Smooth muscle cell (in vitro differentiated cells): ENCODE results near the gene UTS2B. TPM values are rescaled to one million over a fixed set of nuclear protein-coding genes. Genes with fewer than 3 reads are reported as not detected.

Experiments used
- DNase-seq: peaks from one replicate; lab custom pipeline; 2025; ENCODE audit not compliant: unreplicated experiment; lab: John Stamatoyannopoulos, UW
- H2AFZ ChIP-seq: fragments of 200-600 bp; sonication (generic); 2 replicates; pipeline ENCODE4 v1.6.0; 2016; ENCODE audit warnings: antibody characterized with exemption, low read depth, mild to moderate bottlenecking
- H3F3A ChIP-seq: fragments of 200-600 bp; sonication (generic); 2 replicates; pipeline ENCODE4 v1.6.0; 2017; ENCODE audit warnings: antibody characterized with exemption, low read depth
- H3K27ac ChIP-seq: fragments of 200-600 bp; sonication (generic); 2 replicates; pipeline ENCODE4 v1.5.1; 2016; ENCODE audit warnings: low read depth, mild to moderate bottlenecking
- H3K27me3 ChIP-seq: fragments of 200-600 bp; sonication (generic); 2 replicates; pipeline ENCODE4 v1.6.1; 2016; ENCODE audit warnings: low read depth, mild to moderate bottlenecking
- H3K36me3 ChIP-seq: fragments of 200-600 bp; sonication (generic); 2 replicates; pipeline ENCODE4 v1.5.1; 2016; ENCODE audit warnings: low read depth
- H3K4me1 ChIP-seq: fragments of 200-600 bp; sonication (generic); 2 replicates; pipeline ENCODE4 v1.5.1; 2016; ENCODE audit warnings: low read depth
- H3K4me2 ChIP-seq: fragments of 200-600 bp; sonication (generic); 2 replicates; pipeline ENCODE4 v1.6.0; 2016; ENCODE audit warnings: mild to moderate bottlenecking
- H3K4me3 ChIP-seq: fragments of 200-600 bp; sonication (generic); 2 replicates; pipeline ENCODE4 v1.5.1; 2016; ENCODE audit warnings: mild to moderate bottlenecking
- H3K79me2 ChIP-seq: fragments of 200-600 bp; sonication (generic); 2 replicates; pipeline ENCODE4 v1.6.0; 2016; ENCODE audit warnings: low read depth, mild to moderate bottlenecking
- H3K9ac ChIP-seq: fragments of 200-600 bp; sonication (generic); 2 replicates; pipeline ENCODE4 v1.6.0; 2016; ENCODE audit warnings: low read depth
- H3K9me3 ChIP-seq: fragments of 200-600 bp; sonication (generic); replicated peaks from 2 replicates; pipeline ENCODE4 v1.5.1; 2016; ENCODE audit warnings: low read depth
- H4K20me1 ChIP-seq: fragments of 200-600 bp; sonication (generic); 2 replicates; pipeline ENCODE4 v1.6.0; 2016; ENCODE audit warnings: low read depth
- CTCF ChIP-seq: fragments of 200-600 bp; sonication (generic); IDR thresholded peaks from 2 replicates; pipeline ENCODE4 v1.5.1; 2017; ENCODE audit warnings: borderline replicate concordance, mild to moderate bottlenecking, antibody characterized with exemption; ENCODE audit not compliant: insufficient read depth, poor library complexity, severe bottlenecking
- WGBS: methylation state at CpG from one replicate; pipeline ENCODE4 v1.1.7; 2016; ENCODE audit warnings: low lambda C conversion rate; 5-methylcytosine and 5-hydroxymethylcytosine counted together
- polyA plus RNA-seq: library from polyadenylated mRNA; unstranded; fragments of >200 nt; fragmentation: Nextera tagmentation; extraction: Ambion mirVana; gene quantifications from 2 replicates; pipeline ENCODE4 v1.2.1, GENCODE V29; 2016
- total RNA-seq: library from RNA; depleted of rRNA; stranded (reverse); fragments of >200 nt; gene quantifications from 2 replicates; pipeline ENCODE4 v1.2.3, GENCODE V29; 2014

The UTS2B gene
- total and polyA plus RNA-seq, 2 experiments from 2014 or later = 1.1 TPM; not detected in 1

GRCh38 chr3:191217301-191217700 is 113.0 kb downstream of the UTS2B start:
- Histone ChIP-seq H3K27me3 (no peaks in the 10 kb centered on the region), H2AFZ (no peak overlapping the region), H3K4me3 (no peak overlapping the region), H3K4me2 (no peak overlapping the region), H3K9ac (no peak overlapping the region), H4K20me1 (no peaks in the 10 kb centered on the region), H3K27ac (no peak overlapping the region), H3K79me2 (no peaks in the 10 kb centered on the region), H3K4me1 (no peaks in the 10 kb centered on the region), H3K36me3 (no peaks in the 10 kb centered on the region), H3F3A (no peaks in the 10 kb centered on the region), H3K9me3 (no peaks in the 10 kb centered on the region)
- 65% methylated on average over 1 of the region's 1 CpG for WGBS
- no peak for TF ChIP-seq CTCF
- DNase-seq = no peak

Other genes starting within 250 kb of the UTS2B start
- gene OSTN, start 131.3 kb downstream of the UTS2B start, total RNA-seq = 0.13 and 0.40 TPM in 2 replicates
- 1.3 TPM in 1 of 2 replicates, not detected in the other for gene OSTN, start 131.3 kb downstream of the UTS2B start, polyA plus RNA-seq
- 53.9 and 58.7 TPM in 2 replicates for gene CCDC50, start 1.1 kb downstream of the UTS2B start, total RNA-seq
- gene CCDC50, start 1.1 kb downstream of the UTS2B start, polyA plus RNA-seq = 31.7 and 42.9 TPM in 2 replicates
- gene PYDC2, start 130.6 kb upstream of the UTS2B start, total RNA-seq = not detected in 2 replicates
- not detected in 2 replicates for gene PYDC2, start 130.6 kb upstream of the UTS2B start, polyA plus RNA-seq